H1 (cell line): ENCODE measurements around the gene CDKN2C. TPM values are rescaled to one million over a fixed set of nuclear protein-coding genes. Genes with fewer than 3 reads are reported as not detected.

Source experiments
- FOSL1 ChIP-seq: IDR thresholded peaks from 2 replicates; pipeline ENCODE4 v1.6.1; 2011; ENCODE audit warnings: mild to moderate bottlenecking, low read depth, low read length, moderate library complexity; ENCODE audit not compliant: insufficient read depth
- HDAC6 ChIP-seq: IDR thresholded peaks from one replicate; pipeline ENCODE4 v1.7.1; 2012; ENCODE audit warnings: low read depth, mild to moderate bottlenecking, inconsistent platforms, low read length, moderate library complexity
- NANOG ChIP-seq: IDR thresholded peaks from 2 replicates; pipeline ENCODE4 v1.6.1; 2011; ENCODE audit warnings: low read length, low read depth, mild to moderate bottlenecking, inconsistent platforms; ENCODE audit not compliant: insufficient read depth, poor library complexity, severe bottlenecking
- PHF8 ChIP-seq: fragments of 200-600 bp; sonication (generic); conservative IDR thresholded peaks from 2 replicates; pipeline ENCODE4 v1.7.1; 2012; ENCODE audit warnings: low read depth, mild to moderate bottlenecking, inconsistent platforms, low read length, moderate library complexity
- SIRT6 ChIP-seq: IDR thresholded peaks from one replicate; pipeline ENCODE4 v1.7.1; 2012; ENCODE audit warnings: low read length, inconsistent platforms
- YY1 ChIP-seq: IDR thresholded peaks from 2 replicates; pipeline ENCODE4 v1.6.1; 2011; ENCODE audit warnings: low read depth, mild to moderate bottlenecking, low read length
- polyA plus RNA-seq, 7 experiments: library from polyadenylated mRNA; depleted of rRNA in 3 of 7; stranded (reverse) in 5 of 7; unstranded in 2 of 7; fragments of >200 nt in 5 of 7; fragments of 200-250 nt in 2 of 7; gene quantifications; 1 replicate in 5 of 7; 2 replicates in 1 of 7; 4 replicates in 1 of 7; pipeline versions ENCODE4 v1.2.1 to v1.2.3, GENCODE V29; 2011 to 2013; ENCODE audit warnings: missing spikeins in 2 of 7, mixed read lengths in 2 of 7
- total RNA-seq: library from RNA; stranded (reverse); fragmentation: NEBNext Ultra II Directional; extraction: Animal tissue kit (Norgen Biotek cat#: 25700); gene quantifications from 2 replicates; pipeline ENCODE4 v1.2.1, GENCODE V29; 2021
- TF ChIP-seq, protein P1 (sequence below): IDR thresholded peaks from 2 replicates; pipeline ENCODE4 v1.6.1; 2011; ENCODE audit warnings: low read depth, mild to moderate bottlenecking, low read length; ENCODE audit not compliant: insufficient read depth

Gene CDKN2C
- total and polyA plus RNA-seq, 2 of the 8 experiments (the other 6 are each of a cell fraction or from before 2014, with no cell fraction given), result not detected

DNA sequence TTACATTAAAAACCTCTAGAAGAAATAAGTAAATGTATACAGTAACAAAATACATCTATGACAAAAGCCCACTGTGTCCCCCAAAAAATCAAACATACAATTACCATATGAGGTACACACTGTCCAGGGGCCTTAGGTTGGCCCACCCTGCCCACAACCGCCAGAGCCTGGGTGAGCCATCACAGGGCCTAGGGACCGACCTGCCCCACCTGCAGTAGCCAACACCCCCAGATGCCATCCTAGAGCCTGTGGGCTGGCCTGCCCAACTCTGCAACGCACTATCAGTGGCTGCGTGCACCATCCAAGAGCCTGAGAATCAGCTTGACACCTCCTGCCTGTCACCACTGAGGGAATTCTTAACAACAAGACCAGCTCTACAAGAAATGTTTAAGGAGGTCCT, 49.0 kb upstream of the CDKN2C start (continued):
- TF ChIP-seq, protein P1, sequence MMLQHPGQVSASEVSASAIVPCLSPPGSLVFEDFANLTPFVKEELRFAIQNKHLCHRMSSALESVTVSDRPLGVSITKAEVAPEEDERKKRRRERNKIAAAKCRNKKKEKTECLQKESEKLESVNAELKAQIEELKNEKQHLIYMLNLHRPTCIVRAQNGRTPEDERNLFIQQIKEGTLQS, result no peak
- TF ChIP-seq YY1 (no peak), SIRT6 (no peak), NANOG (no peak), FOSL1 (no peak), PHF8 (no peak), HDAC6 (no peak)
